Mesendoderm (in vitro differentiated cells): Measurements from ENCODE around the gene GOLGA6L1. TPM values are rescaled to one million over a fixed set of nuclear protein-coding genes. Genes with fewer than 3 reads are reported as not detected.
A peak's percentile ranks its signal among the peaks of the same experiment; 100 is the strongest.
"Not testable (repeated sequence)": the region's sequence is repeated elsewhere in the genome, so short reads cannot be mapped to it uniquely, and the experiment has no call there.

ENCODE experiments used
- DNase-seq: peaks from one replicate; pipeline ENCODE4 v3.0.0; 2013
- H2AK5ac ChIP-seq: 2 replicates; pipeline ENCODE4 v1.6.1; 2013; ENCODE audit warnings: low read length, inconsistent platforms
- H2BK120ac ChIP-seq: 2 replicates; pipeline ENCODE4 v1.6.1; 2013; ENCODE audit warnings: low read depth, mild to moderate bottlenecking, low read length, moderate library complexity, mixed read lengths
- H2BK15ac ChIP-seq: replicated peaks from 2 replicates; pipeline ENCODE4 v1.6.1; 2013; ENCODE audit warnings: low read depth, mild to moderate bottlenecking, moderate library complexity
- H2BK5ac ChIP-seq: 2 replicates; pipeline ENCODE4 v1.6.1; 2013; ENCODE audit warnings: low read length, inconsistent platforms
- H3K18ac ChIP-seq: 2 replicates; pipeline ENCODE4 v1.6.1; 2013; ENCODE audit warnings: mild to moderate bottlenecking, low read length, mixed read lengths
- H3K23ac ChIP-seq: one replicate; pipeline ENCODE4 v1.6.1; 2013; ENCODE audit warnings: low read length
- H3K27ac ChIP-seq: 2 replicates; pipeline ENCODE4 v1.5.1; 2013; ENCODE audit warnings: low read depth, mild to moderate bottlenecking, inconsistent platforms, low read length, moderate library complexity
- H3K27me3 ChIP-seq: 2 replicates; pipeline ENCODE4 v1.6.1; 2013; ENCODE audit warnings: low read length, control low read depth, mild to moderate bottlenecking, inconsistent platforms; ENCODE audit not compliant: insufficient read depth, poor library complexity
- H3K36me3 ChIP-seq: 2 replicates; pipeline ENCODE4 v1.6.1; 2013; ENCODE audit warnings: low read length, inconsistent platforms; ENCODE audit not compliant: control insufficient read depth, insufficient read depth
- H3K4ac ChIP-seq: one replicate; pipeline ENCODE4 v1.6.1; 2013; ENCODE audit warnings: low read depth, mild to moderate bottlenecking, low read length, moderate library complexity
- H3K4me1 ChIP-seq: 2 replicates; pipeline ENCODE4 v1.6.1; 2013; ENCODE audit warnings: low read depth, low read length, inconsistent platforms; ENCODE audit not compliant: control insufficient read depth
- H3K4me2 ChIP-seq: 2 replicates; pipeline ENCODE4 v1.6.1; 2013; ENCODE audit warnings: low read length
- H3K4me3 ChIP-seq: 2 replicates; pipeline ENCODE4 v1.5.1; 2013; ENCODE audit warnings: mild to moderate bottlenecking, low read length
- H3K56ac ChIP-seq: one replicate; pipeline ENCODE4 v1.6.1; 2013; ENCODE audit warnings: low read length
- H3K79me1 ChIP-seq: 2 replicates; pipeline ENCODE4 v1.6.1; 2013; ENCODE audit warnings: low read length, inconsistent platforms
- H3K79me2 ChIP-seq: 2 replicates; pipeline ENCODE4 v1.6.1; 2013; ENCODE audit warnings: mild to moderate bottlenecking, low read length; ENCODE audit not compliant: control insufficient read depth, insufficient read depth
- H3K9ac ChIP-seq: 2 replicates; pipeline ENCODE4 v1.6.1; 2013; ENCODE audit warnings: low read length, inconsistent platforms
- H4K5ac ChIP-seq: one replicate; pipeline ENCODE4 v1.6.1; 2013; ENCODE audit warnings: low read length
- H4K8ac ChIP-seq: one replicate; pipeline ENCODE4 v1.6.1; 2013; ENCODE audit warnings: low read depth, mild to moderate bottlenecking, control low read depth, low read length, moderate library complexity
- WGBS: extraction: QIAGEN DNeasy Blood & Tissue Kit; methylation state at CpG from one replicate; pipeline ENCODE4 v1.1.7; 2013; ENCODE audit warnings: low lambda C conversion rate, missing lambda C conversion rate; ENCODE audit not compliant: insufficient coverage; ENCODE audit errors: extremely low coverage; 5-methylcytosine and 5-hydroxymethylcytosine counted together
- polyA plus RNA-seq, 2 experiments: library from polyadenylated mRNA; stranded (reverse); fragments of 200-250 nt; gene quantifications; one replicate each; pipeline ENCODE4 v1.2.3, GENCODE V29; 2013

GOLGA6L1 gene, protein sequence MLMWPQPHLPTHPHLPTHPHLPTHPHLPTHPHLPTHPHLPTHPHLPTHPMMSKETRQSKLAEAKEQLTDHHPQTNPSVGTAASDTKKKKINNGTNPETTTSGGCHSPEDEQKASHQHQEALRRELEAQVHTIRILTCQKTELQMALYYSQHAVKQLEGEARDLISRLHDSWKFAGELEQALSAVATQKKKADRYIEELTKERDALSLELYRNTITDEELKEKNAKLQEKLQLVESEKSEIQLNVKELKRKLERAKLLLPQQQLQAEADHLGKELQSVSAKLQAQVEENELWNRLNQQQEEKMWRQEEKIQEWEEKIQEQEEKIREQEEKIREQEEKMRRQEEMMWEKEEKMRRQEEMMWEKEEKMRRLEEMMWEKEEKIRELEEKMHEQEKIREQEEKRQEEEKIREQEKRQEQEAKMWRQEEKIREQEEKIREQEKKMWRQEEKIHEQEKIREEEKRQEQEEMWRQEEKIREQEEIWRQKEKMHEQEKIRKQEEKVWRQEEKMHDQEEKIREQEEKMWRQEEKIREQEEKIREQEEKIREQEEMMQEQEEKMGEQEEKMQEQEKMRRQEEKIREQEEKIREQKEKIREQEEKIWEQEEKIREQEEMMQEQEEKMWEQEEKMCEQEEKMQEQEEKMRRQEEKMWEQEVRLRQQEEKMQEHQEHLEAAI
- polyA plus RNA-seq (2013, experiment 1 of 2), result not detected
- not detected for polyA plus RNA-seq (2013, experiment 2 of 2)

DNA sequence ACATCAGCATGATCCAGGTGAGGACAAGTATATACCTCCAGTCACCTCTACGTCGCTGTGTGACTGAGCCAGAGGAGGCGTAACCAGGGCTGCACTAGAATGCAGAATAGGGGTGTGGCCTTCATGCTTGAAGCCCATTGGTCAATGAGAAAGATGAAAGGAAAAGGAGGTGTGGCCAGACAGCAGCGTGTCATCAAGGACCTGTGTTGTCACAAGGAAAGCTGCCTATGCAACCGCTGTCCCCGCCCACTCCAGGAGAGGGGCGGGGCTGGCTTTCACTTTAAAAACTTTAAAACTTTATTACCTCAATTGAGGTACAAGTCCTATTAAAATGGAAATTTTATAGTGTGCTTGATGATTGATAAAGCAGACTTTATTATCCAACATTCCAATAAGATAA lies at the start of gene GOLGA6L1:
GOLGA6L1 (minus strand) TSS at position 101 of the 400 bp plus-strand sequence; CDS start at position 10, 91 bp downstream.
- not testable (repeated sequence) for H2AK5ac ChIP-seq, H2BK5ac ChIP-seq, H3K9ac ChIP-seq, H3K56ac ChIP-seq, H3K23ac ChIP-seq, H4K5ac ChIP-seq, H3K79me1 ChIP-seq, H3K4ac ChIP-seq, H4K8ac ChIP-seq, H3K27me3 ChIP-seq, H2BK15ac ChIP-seq, H3K27ac ChIP-seq, H2BK120ac ChIP-seq, H3K18ac ChIP-seq, DNase-seq, H3K4me2 ChIP-seq, H3K4me3 ChIP-seq, H3K4me1 ChIP-seq, H3K79me2 ChIP-seq, H3K36me3 ChIP-seq
- no CpG with 5 or more reads among the region's 7 CpGs for WGBS

DNA sequence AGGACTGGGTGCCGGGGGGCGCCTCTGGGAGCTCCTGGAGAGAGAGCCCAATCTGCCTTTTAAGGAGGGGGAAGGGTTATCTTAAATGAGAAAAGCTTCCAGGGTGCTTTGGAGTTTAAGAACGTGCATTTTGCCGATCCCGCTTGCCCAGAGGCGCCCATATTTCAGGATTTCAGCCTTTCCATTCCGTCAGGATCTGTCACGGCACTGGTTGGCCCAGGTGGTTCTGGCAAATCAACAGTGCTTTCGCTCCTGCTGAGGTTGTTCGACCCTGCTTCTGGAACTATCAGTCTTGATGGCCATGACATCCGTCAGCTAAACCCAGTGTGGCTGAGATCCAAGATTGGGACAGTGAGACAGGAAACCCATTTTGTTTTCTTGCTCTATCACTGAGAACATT lies 44.6 kb upstream of the GOLGA6L1 start:
- H3K56ac ChIP-seq, H3K79me1 ChIP-seq, H4K5ac ChIP-seq, H3K27ac ChIP-seq, H3K4me2 ChIP-seq, H2BK120ac ChIP-seq, H3K9ac ChIP-seq, H3K4ac ChIP-seq, H3K18ac ChIP-seq, H3K36me3 ChIP-seq, H2BK5ac ChIP-seq, DNase-seq, H3K23ac ChIP-seq, H3K4me1 ChIP-seq, H3K27me3 ChIP-seq, H2AK5ac ChIP-seq, H3K4me3 ChIP-seq, H4K8ac ChIP-seq, H3K79me2 ChIP-seq, H2BK15ac ChIP-seq: not testable (repeated sequence)
- WGBS, result no CpG with 5 or more reads among the region's 11 CpGs

DNA sequence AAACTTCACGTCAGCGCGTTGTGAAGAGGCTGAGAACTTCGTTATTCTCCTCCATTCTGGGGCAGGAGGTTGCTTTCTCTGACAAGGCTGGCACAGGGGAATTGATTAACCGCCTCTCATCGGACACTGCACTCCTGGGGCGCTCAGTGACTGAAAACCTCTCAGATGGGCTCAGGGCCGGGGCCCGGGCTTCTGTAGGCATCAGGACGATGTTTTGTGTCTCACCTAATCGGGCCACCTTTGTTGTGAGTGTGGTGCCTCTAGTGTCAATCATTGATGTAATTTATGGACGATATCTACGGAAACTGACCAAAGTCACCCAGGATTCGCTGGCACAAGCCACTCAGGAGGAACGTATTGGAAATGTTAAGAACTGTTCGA lies 43.9 kb upstream of the GOLGA6L1 start:
- H3K4ac ChIP-seq, H3K4me2 ChIP-seq, H3K4me1 ChIP-seq, H4K8ac ChIP-seq, H3K18ac ChIP-seq, H3K23ac ChIP-seq, H2BK15ac ChIP-seq, H2BK120ac ChIP-seq, H3K79me1 ChIP-seq, H3K56ac ChIP-seq, DNase-seq, H3K4me3 ChIP-seq, H3K27me3 ChIP-seq, H4K5ac ChIP-seq, H3K9ac ChIP-seq, H3K79me2 ChIP-seq, H2BK5ac ChIP-seq, H2AK5ac ChIP-seq, H3K36me3 ChIP-seq, H3K27ac ChIP-seq: not testable (repeated sequence)
- WGBS, result no CpG with 5 or more reads among the region's 16 CpGs

DNA sequence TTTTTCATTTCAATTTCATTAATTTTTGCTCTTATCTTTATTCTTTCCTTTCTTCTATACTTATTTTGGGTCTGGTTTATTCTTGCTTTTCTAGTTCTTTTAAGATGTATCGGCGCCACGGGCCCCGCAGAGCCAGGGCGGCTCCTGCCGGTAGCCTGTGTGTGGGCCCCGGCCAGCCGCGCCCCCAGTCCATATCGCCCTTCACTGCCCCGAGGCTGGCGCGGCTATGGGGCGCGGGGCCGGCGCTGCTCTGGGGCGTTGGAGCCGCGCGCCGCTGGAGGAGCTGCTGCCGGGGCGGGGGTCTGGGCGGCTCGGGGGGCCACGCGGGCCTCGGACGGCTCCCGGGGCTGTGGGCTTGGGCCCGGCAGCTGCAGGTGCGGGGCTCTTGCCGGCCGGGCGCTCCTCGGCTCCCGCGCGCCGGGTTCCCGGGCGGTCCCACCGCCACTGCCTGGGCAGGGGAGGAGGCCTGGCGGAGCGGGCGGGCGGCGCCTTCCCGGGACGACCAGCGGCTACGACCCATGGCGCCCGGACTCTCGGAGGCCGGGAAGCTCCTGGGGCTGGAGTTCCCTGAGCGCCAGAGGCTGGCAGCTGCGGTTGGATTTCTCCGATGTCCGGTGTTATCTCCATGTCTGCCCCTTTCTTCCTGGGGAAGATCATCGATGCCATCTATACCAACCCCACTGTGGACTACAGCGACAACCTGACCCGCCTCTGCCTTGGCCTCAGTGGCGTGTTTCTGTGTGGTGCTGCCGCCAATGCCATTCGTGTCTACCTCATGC lies 43.3 kb upstream of the GOLGA6L1 start:
- not testable (repeated sequence) for H3K79me2 ChIP-seq, H3K23ac ChIP-seq, H3K56ac ChIP-seq, H3K9ac ChIP-seq, H3K4me2 ChIP-seq, H3K4ac ChIP-seq, H4K5ac ChIP-seq, H3K36me3 ChIP-seq, H2BK5ac ChIP-seq, H2BK120ac ChIP-seq, H4K8ac ChIP-seq, H2AK5ac ChIP-seq, H3K4me1 ChIP-seq, H3K27me3 ChIP-seq, H3K4me3 ChIP-seq, H2BK15ac ChIP-seq, H3K79me1 ChIP-seq, H3K18ac ChIP-seq, H3K27ac ChIP-seq
- WGBS, result no CpG with 5 or more reads among the region's 67 CpGs
- peak; percentile 25 for DNase-seq

DNA sequence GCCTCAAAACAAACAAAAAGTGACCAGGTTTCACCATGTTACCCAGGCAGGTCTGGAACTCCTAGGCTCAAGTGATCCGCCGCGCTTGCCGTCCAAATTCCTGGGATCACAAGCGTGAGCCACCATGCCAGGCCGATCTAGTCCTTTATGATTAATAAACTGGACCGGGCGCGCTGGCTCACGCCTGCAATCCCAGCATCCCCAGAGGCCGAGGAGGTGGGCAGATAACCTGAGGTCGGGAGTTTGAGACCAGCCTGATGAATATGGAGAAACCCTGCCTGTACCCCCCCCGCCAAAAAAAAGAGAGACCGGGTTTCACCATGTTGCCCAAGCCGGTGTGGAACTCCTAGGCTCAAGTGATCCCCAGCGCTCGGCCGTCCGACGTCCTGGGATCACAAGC lies 40.1 kb upstream of the GOLGA6L1 start:
- WGBS, result no CpG with 5 or more reads among the region's 20 CpGs
- H3K18ac ChIP-seq, H3K27me3 ChIP-seq, H3K23ac ChIP-seq, H3K9ac ChIP-seq, H3K4ac ChIP-seq, H2BK5ac ChIP-seq, H4K8ac ChIP-seq, H3K4me1 ChIP-seq, H4K5ac ChIP-seq, H3K79me1 ChIP-seq, H3K79me2 ChIP-seq, H3K36me3 ChIP-seq, H3K4me2 ChIP-seq, H2AK5ac ChIP-seq, H3K27ac ChIP-seq, H3K56ac ChIP-seq, H2BK120ac ChIP-seq, DNase-seq, H3K4me3 ChIP-seq, H2BK15ac ChIP-seq: not testable (repeated sequence)
